ENCODE data around the gene PRSS53. TPM values are rescaled to one million over a fixed set of nuclear protein-coding genes. Genes with fewer than 3 reads are reported as not detected.

The PRSS53 gene
- total RNA-seq, 1 donor from 2014 or later, result 1.1 TPM

- H3K36me3 ChIP-seq (ENCODE audit: control insufficient read depth, insufficient read depth, low read length), result peaks cover 30% of the 10 kb centered on the region
- no peak for FAIRE-seq
- no peak for TF ChIP-seq CTCF (IDR thresholded peaks at IDR 0.05; ENCODE audit: insufficient read depth, low read length, severe bottlenecking)
- no peak overlapping the region for H3K4me3 ChIP-seq (ENCODE audit: low read depth, low read length)
- no peak for DNase-seq (ENCODE audit: low read depth)
- no peaks in the 10 kb centered on the region for H3K27me3 ChIP-seq (ENCODE audit: control insufficient read depth, insufficient read depth, low read length)
These were observed 6.2 kb downstream of the PRSS53 start for GRCh38 chr16:31082368-31083045.

GRCh38 chr16:31081428-31082351 is 7.1 kb downstream of the PRSS53 start:
- FAIRE-seq, result no peak
- no peak overlapping the region for H3K4me3 ChIP-seq (ENCODE audit: low read depth, low read length)
- H3K27me3 ChIP-seq (ENCODE audit: control insufficient read depth, insufficient read depth, low read length), result no peaks in the 10 kb centered on the region
- TF ChIP-seq CTCF (IDR thresholded peaks at IDR 0.05; ENCODE audit: insufficient read depth, low read length, severe bottlenecking), result no peak
- DNase-seq (ENCODE audit: low read depth), result no peak
- H3K36me3 ChIP-seq (ENCODE audit: control insufficient read depth, insufficient read depth, low read length), result peaks cover 32% of the 10 kb centered on the region

- H3K4me3 ChIP-seq (ENCODE audit: low read depth, low read length), result no peak overlapping the region
- H3K27me3 ChIP-seq (ENCODE audit: control insufficient read depth, insufficient read depth, low read length), result no peaks in the 10 kb centered on the region
- FAIRE-seq (no peak), DNase-seq (ENCODE audit: low read depth) (no peak)
- peaks cover 35% of the 10 kb centered on the region for H3K36me3 ChIP-seq (ENCODE audit: control insufficient read depth, insufficient read depth, low read length)
- no peak for TF ChIP-seq CTCF (IDR thresholded peaks at IDR 0.05; ENCODE audit: insufficient read depth, low read length, severe bottlenecking)
These were observed 7.9 kb downstream of the PRSS53 start for GRCh38 chr16:31080756-31081419.

GRCh38 chr16:31080035-31080629 is 8.6 kb downstream of the PRSS53 start:
- no peak for TF ChIP-seq CTCF (IDR thresholded peaks at IDR 0.05; ENCODE audit: insufficient read depth, low read length, severe bottlenecking)
- no peak overlapping the region for H3K4me3 ChIP-seq (ENCODE audit: low read depth, low read length)
- DNase-seq (ENCODE audit: low read depth), result no peak
- H3K36me3 ChIP-seq (ENCODE audit: control insufficient read depth, insufficient read depth, low read length), result peaks cover 35% of the 10 kb centered on the region
- no peaks in the 10 kb centered on the region for H3K27me3 ChIP-seq (ENCODE audit: control insufficient read depth, insufficient read depth, low read length)
- no peak for FAIRE-seq

GRCh38 chr16:31079342-31079944 is 9.3 kb downstream of the PRSS53 start:
- no peaks in the 10 kb centered on the region for H3K27me3 ChIP-seq (ENCODE audit: control insufficient read depth, insufficient read depth, low read length)
- no peak for TF ChIP-seq CTCF (IDR thresholded peaks at IDR 0.05; ENCODE audit: insufficient read depth, low read length, severe bottlenecking)
- no peak for FAIRE-seq
- peaks cover 33% of the 10 kb centered on the region for H3K36me3 ChIP-seq (ENCODE audit: control insufficient read depth, insufficient read depth, low read length)
- no peak for DNase-seq (ENCODE audit: low read depth)
- no peak overlapping the region for H3K4me3 ChIP-seq (ENCODE audit: low read depth, low read length)
